ENCODE measurements around the gene RNF145. TPM values are rescaled to one million over a fixed set of nuclear protein-coding genes. Genes with fewer than 3 reads are reported as not detected.

Gene RNF145
- total RNA-seq, 4 donors from 2014 or later = 49.7 to 82.3 (median 72.3) TPM

DNA sequence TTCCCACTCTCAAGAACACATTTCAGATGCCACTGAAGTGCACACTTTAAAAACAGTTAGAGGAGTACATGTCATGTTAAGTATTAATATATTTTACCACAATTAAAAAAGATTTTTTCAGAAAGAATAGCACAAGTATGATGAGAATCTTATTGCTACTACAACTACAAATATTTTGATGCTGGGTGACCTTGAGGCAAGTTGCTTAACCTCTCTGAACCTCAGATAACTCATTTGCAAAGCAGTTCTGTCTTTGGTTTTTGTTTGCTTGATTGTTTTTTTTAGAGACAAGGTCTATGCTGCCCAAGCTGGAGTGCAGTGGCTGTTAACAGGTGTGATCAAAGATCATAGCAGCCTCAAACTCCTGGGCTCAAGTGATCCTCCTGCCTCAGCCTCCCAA is 95.9 kb downstream of the RNF145 start:
- TF ChIP-seq POLR2A (IDR thresholded peaks at IDR 0.05) = no peak
- TF ChIP-seq, protein P1, sequence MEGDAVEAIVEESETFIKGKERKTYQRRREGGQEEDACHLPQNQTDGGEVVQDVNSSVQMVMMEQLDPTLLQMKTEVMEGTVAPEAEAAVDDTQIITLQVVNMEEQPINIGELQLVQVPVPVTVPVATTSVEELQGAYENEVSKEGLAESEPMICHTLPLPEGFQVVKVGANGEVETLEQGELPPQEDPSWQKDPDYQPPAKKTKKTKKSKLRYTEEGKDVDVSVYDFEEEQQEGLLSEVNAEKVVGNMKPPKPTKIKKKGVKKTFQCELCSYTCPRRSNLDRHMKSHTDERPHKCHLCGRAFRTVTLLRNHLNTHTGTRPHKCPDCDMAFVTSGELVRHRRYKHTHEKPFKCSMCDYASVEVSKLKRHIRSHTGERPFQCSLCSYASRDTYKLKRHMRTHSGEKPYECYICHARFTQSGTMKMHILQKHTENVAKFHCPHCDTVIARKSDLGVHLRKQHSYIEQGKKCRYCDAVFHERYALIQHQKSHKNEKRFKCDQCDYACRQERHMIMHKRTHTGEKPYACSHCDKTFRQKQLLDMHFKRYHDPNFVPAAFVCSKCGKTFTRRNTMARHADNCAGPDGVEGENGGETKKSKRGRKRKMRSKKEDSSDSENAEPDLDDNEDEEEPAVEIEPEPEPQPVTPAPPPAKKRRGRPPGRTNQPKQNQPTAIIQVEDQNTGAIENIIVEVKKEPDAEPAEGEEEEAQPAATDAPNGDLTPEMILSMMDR (IDR thresholded peaks at IDR 0.05) = no peak
- DNase-seq = no peak
- Histone ChIP-seq H3K36me3 (no peaks in the 10 kb centered on the region), H3K9me3 (no peaks in the 10 kb centered on the region), H3K27me3 (peaks cover 0 to 31% (median 0%) of the 10 kb centered on the region in 4 donors), H3K4me3 (no peak overlapping the region), H3K4me1 (no peaks in the 10 kb centered on the region), H3K27ac (no peak overlapping the region)
- intact Hi-C loops (cut with DNase I) = no loop called here

DNA sequence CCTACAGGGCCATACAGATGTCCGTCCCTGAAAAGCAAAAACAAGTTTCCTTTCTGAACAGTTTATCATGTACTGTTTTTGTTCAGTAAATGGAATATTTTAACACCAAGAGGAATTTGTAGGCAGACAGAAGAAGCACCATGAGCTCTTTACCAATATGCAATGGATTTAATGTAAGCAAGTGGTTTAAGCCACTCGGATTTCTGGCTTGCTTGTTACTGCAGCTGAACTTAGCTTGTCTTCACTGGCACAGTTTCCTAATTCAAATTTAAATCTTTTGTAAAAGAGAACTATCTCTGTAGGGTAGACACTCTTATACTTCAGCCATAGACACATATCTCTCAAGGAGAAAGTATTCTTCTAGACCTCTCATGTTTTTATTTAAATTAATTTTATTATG is 96.9 kb downstream of the RNF145 start:
- no peaks in the 10 kb centered on the region for H3K4me1 ChIP-seq
- H3K9me3 ChIP-seq = no peaks in the 10 kb centered on the region
- WGBS, 2 donors = 74 to 86% methylated on average over 2 of the region's 2 CpGs

More for the DNA sequence above, 96.9 kb downstream of the RNF145 start:
- no peak overlapping the region for H3K27ac ChIP-seq
- peaks cover 0 to 41% (median 0%) of the 10 kb centered on the region in 4 donors for H3K27me3 ChIP-seq
- DNase-seq = no peak
- H3K36me3 ChIP-seq = no peaks in the 10 kb centered on the region
- no peak overlapping the region for H3K4me3 ChIP-seq
- TF ChIP-seq, protein P1 (IDR thresholded peaks at IDR 0.05) = no peak
- TF ChIP-seq POLR2A (IDR thresholded peaks at IDR 0.05) = no peak
- intact Hi-C loops (cut with DNase I) = no loop called here

Small RNAs within 50 kb of the gene (small RNA-seq; reads per million reads assigned to genes)
- 0 reads per million in 4 donors for gene RF00263

Other genes starting within 250 kb of the RNF145 start
- 10 to 100 TPM in 2 of 4 donors, 1 to 10 TPM in 1, under 1 TPM in 1; 0.80 to 15.8 (median 7.0) TPM for gene EBF1, start 109.6 kb downstream of the RNF145 start, total RNA-seq
- 10 to 100 TPM; 19.0 to 34.9 (median 24.6) TPM for gene UBLCP1, start 53.7 kb upstream of the RNF145 start, total RNA-seq
- gene IL12B, start 120.9 kb upstream of the RNF145 start, total RNA-seq = not detected

Data from esophagus squamous epithelium (tissue), 5 donors.